Measurements from ENCODE around the gene CHI3L1.

DNA sequence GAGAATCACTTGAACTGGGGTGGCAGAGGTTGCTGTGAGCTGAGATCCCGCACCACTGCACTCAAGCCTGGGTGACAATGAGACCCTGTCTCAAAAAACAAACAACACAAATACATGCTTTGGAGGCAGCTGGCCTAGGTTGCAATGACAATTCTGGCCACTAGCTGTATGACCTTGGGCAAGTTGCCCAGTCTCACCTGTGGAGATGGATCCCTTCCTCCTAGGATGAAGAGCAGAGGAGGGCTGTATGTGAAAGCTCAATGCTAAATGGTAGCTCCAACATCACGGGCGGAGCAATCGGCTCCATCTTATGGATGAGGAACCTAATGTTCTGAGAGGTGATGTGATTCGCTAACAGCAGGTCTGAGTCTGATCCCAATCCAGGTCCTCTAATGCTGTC lies 38.4 kb downstream of the CHI3L1 start:
- TF ChIP-seq CTCF (IDR thresholded peaks at IDR 0.05; ENCODE audit: low read depth, low read length) = peak; percentile 27
- no peak for TF ChIP-seq EZH2phosphoT487 (IDR thresholded peaks at IDR 0.05; ENCODE audit: low read depth)

Measured in OCI-LY3 (cell line).